Prostate gland (tissue), 2 donors: Measurements from ENCODE around the gene MAMLD1. TPM values are rescaled to one million over a fixed set of nuclear protein-coding genes. Genes with fewer than 3 reads are reported as not detected.

Source experiments
- DNase-seq: peaks from one replicate; pipeline ENCODE4 v3.0.0-alpha.2; 2019; ENCODE audit warnings: low spot score
- H3K27ac ChIP-seq, 2 donors: fragments of 200-600 bp; sonication (generic); 2 replicates each; pipeline ENCODE4 v1.5.1; 2017 to 2019
- H3K27me3 ChIP-seq: fragments of 200-600 bp; sonication (generic); replicated peaks from 2 replicates; pipeline ENCODE4 v1.5.1; 2019; ENCODE audit not compliant: insufficient read depth
- H3K36me3 ChIP-seq, 2 donors: fragments of 200-600 bp; sonication (generic); 1 replicate in 1 of 2; 2 replicates in 1 of 2; pipeline versions ENCODE4 v1.5.1 to v1.8.1; 2017 to 2019
- H3K4me1 ChIP-seq: fragments of 200-600 bp; sonication (generic); replicated peaks from 2 replicates; pipeline ENCODE4 v1.5.1; 2019
- H3K4me3 ChIP-seq, 2 donors: fragments of 200-600 bp; sonication (generic); 2 replicates each; pipeline ENCODE4 v1.5.1; 2017 to 2019
- H3K9me3 ChIP-seq: fragments of 200-600 bp; sonication (generic); 2 replicates; pipeline ENCODE4 v1.5.1; 2017
- POLR2A ChIP-seq: fragments of 450-650 bp; IDR thresholded peaks from one replicate; pipeline ENCODE4 v1.6.1; 2016; ENCODE audit warnings: antibody characterized with exemption, mild to moderate bottlenecking
- POLR2AphosphoS5 ChIP-seq: sonication (generic); formaldehyde crosslinking; IDR thresholded peaks from one replicate; pipeline ENCODE4 v1.6.1; 2017; ENCODE audit warnings: antibody characterized with exemption
- WGBS: methylation state at CpG from one replicate; pipeline ENCODE4 v1.1.5; 2018; 5-methylcytosine and 5-hydroxymethylcytosine counted together
- intact Hi-C: fragments of 100-400 bp; cut with DNase I; formaldehyde crosslinking; loops from one replicate; pipeline ENCODE4 v1.14.2; 2022
- total RNA-seq, 2 donors: library from RNA; depleted of rRNA; stranded (reverse); fragments of >200 nt; gene quantifications; one replicate each; pipeline ENCODE4 v1.1.0, GENCODE V29; 2016
- TF ChIP-seq, protein P1 (sequence below), 4 experiments: fragments of 200-600 bp in 2 of 4; fragments of 450-650 bp in 2 of 4; sonication (generic) in 2 of 4; IDR thresholded peaks; 1 replicate in 3 of 4; 2 replicates in 1 of 4; pipeline ENCODE4 v1.5.1; 2016 to 2019; ENCODE audit warnings: antibody characterized with exemption in 4 of 4, mild to moderate bottlenecking in 2 of 4, moderate library complexity in 2 of 4

Gene MAMLD1
- total RNA-seq, 2 donors from 2014 or later: 2.2 to 51.7 TPM

DNA sequence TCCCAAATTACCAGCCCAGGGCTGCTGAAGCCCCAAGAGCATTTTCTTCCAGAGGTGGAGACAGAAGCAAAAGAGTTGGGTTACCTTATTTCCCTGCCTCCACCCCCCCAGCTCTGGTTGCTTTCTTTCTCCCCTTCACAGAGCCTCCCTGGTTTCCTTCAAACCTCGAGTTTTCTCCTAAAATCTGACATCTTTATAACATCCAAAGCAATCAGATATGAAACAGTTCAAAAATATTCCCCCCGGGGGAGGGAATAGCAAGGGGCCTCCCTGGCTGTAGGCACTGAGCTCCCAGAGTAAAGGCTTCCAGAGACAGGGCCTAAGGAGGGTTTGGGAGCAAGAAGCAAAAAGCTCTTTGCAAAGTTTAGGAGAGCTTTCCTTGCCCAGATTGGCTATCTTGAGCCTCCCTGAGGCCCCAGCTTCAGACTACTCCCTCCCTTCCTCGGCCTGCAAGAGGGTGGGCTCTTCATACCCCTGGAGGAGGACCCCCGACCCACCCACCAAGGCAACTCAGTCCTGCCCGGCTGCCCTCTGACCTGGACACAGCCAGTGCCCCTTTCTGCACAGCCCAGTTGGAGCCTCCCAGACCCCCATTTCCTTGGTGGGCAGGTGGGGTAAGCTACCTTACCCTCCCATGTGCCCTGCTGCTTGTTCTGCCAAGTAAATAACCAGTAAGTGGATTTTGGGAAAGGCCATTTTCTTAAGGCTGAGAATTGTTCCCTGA lies 7.6 kb downstream of the MAMLD1 start:
- no peaks in the 10 kb centered on the region for H3K4me1 ChIP-seq
- no peaks in the 10 kb centered on the region for H3K9me3 ChIP-seq
- TF ChIP-seq, protein P1, sequence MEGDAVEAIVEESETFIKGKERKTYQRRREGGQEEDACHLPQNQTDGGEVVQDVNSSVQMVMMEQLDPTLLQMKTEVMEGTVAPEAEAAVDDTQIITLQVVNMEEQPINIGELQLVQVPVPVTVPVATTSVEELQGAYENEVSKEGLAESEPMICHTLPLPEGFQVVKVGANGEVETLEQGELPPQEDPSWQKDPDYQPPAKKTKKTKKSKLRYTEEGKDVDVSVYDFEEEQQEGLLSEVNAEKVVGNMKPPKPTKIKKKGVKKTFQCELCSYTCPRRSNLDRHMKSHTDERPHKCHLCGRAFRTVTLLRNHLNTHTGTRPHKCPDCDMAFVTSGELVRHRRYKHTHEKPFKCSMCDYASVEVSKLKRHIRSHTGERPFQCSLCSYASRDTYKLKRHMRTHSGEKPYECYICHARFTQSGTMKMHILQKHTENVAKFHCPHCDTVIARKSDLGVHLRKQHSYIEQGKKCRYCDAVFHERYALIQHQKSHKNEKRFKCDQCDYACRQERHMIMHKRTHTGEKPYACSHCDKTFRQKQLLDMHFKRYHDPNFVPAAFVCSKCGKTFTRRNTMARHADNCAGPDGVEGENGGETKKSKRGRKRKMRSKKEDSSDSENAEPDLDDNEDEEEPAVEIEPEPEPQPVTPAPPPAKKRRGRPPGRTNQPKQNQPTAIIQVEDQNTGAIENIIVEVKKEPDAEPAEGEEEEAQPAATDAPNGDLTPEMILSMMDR (IDR thresholded peaks at IDR 0.05): no peak
- TF ChIP-seq POLR2AphosphoS5 (no peak), POLR2A (no peak)
- 23% methylated on average over 2 of the region's 5 CpGs for WGBS
- DNase-seq: no peak
- H3K27me3 ChIP-seq: no peaks in the 10 kb centered on the region
- no peak overlapping the region for H3K4me3 ChIP-seq
- intact Hi-C loops: no loop called here
- no peaks in the 10 kb centered on the region for H3K36me3 ChIP-seq
- no peak overlapping the region for H3K27ac ChIP-seq

DNA sequence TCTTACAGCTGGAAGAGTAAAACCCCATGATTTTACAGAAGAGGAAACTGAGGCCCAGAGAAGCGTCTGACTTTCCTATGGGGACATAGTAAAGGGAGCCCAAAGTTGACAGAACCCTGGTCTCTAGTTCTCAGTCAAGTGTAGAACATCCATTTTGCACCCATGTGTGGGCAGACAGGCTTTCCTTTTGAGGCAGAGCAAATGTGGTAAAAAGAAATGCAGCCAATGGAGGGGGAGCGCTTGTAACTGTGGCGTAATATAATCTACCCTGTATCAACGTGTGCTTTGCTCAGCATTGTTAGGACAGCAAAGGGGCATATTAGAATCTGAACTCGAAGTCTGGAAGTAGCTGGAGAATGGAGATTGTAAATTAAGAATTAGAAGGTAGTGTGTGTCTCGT lies 8.8 kb downstream of the MAMLD1 start:
- no peak for DNase-seq
- H3K4me3 ChIP-seq: no peak overlapping the region
- no peaks in the 10 kb centered on the region for H3K9me3 ChIP-seq
- no peak overlapping the region for H3K27ac ChIP-seq
- no peaks in the 10 kb centered on the region for H3K4me1 ChIP-seq
- no peaks in the 10 kb centered on the region for H3K27me3 ChIP-seq
- TF ChIP-seq, protein P1 (IDR thresholded peaks at IDR 0.05): no peak
- no peak for TF ChIP-seq POLR2AphosphoS5
- TF ChIP-seq POLR2A: no peak
- intact Hi-C loops: no loop called here
- 51% methylated on average over 6 of the region's 6 CpGs for WGBS
- H3K36me3 ChIP-seq: no peaks in the 10 kb centered on the region

DNA sequence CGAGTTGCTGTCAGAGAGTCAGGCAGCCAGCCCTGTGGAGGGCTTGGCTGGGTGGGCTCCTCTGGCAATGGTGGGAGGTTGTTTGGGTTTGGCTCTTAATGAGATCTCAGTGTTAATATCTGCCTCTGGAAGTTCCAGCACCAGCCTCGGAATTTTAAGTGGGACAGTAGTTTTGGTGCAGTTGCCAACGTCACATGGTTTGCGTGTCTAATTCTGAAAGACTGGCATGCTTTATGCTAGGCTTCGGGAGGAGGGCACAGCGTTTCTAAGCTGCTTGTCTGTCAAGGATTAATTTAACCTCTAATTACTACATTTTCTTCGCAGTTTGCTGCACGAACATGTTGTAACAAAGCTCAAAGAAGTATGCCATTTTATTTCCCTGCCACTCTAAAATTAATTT lies 9.2 kb downstream of the MAMLD1 start:
- Histone ChIP-seq H3K4me1 (no peaks in the 10 kb centered on the region), H3K4me3 (no peak overlapping the region), H3K9me3 (no peaks in the 10 kb centered on the region), H3K36me3 (no peaks in the 10 kb centered on the region), H3K27ac (no peak overlapping the region), H3K27me3 (no peaks in the 10 kb centered on the region)
- WGBS: 31% methylated on average over 8 of the region's 8 CpGs
- DNase-seq: no peak
- TF ChIP-seq, protein P1 (IDR thresholded peaks at IDR 0.05): no peak
- no peak for TF ChIP-seq POLR2A
- no peak for TF ChIP-seq POLR2AphosphoS5
- intact Hi-C loops: no loop called here

DNA sequence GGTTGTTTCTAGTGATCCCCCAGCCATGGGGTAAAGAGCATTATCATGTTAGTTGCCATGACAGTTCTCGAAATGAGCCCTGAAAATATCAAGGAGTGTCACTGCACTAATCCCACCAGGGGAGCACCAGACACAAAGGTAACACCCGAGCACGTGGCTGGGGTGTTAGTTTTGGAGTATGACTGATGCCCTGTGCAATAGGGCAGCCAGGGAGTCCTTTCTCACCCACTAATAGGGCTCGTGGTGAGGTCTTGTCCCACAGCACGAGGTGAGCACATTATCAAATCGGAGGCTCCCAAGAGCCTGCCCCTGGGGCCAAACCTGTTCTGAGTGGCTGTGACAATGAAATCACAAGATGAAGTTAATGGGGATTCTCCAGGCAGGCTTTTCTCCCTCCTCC lies 9.6 kb downstream of the MAMLD1 start:
- H3K4me3 ChIP-seq: no peak overlapping the region
- WGBS: 55% methylated on average over 6 of the region's 6 CpGs
- no peaks in the 10 kb centered on the region for H3K36me3 ChIP-seq
- intact Hi-C loops: no loop called here
- no peak for DNase-seq
- no peaks in the 10 kb centered on the region for H3K4me1 ChIP-seq
- no peaks in the 10 kb centered on the region for H3K9me3 ChIP-seq
- no peak overlapping the region for H3K27ac ChIP-seq
- no peak for TF ChIP-seq POLR2A
- TF ChIP-seq, protein P1 (IDR thresholded peaks at IDR 0.05): no peak
- no peak for TF ChIP-seq POLR2AphosphoS5
- no peaks in the 10 kb centered on the region for H3K27me3 ChIP-seq

DNA sequence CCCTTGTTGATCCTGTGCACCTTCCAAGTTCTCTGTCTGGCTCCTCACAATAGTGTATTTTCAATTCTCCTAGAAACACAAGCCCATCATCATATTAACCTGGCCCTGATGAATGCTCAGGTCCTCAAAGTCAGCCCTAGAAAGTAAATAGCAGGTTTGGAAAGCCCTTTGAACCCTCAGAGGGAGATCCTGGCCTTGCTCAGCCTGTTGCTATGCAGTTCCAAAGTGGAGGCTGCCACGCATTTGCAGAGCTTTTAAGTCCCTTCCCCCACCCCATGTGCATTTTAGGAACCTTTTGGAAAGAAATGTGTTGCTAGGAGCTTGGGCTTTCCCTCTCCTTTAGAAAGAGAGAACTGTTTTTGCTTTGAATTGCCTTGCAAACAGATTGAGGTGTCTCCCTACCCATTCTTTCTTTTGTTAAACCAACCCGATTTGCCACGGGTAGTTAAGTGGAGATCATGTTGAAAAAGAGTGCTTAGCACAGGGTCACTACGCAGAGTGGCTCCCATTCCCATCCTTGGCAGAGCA lies 12.2 kb downstream of the MAMLD1 start:
- intact Hi-C loops: no loop called here
- Histone ChIP-seq H3K4me1 (no peaks in the 10 kb centered on the region), H3K4me3 (no peak overlapping the region), H3K27ac (no peak overlapping the region), H3K9me3 (no peaks in the 10 kb centered on the region), H3K27me3 (no peaks in the 10 kb centered on the region), H3K36me3 (no peaks in the 10 kb centered on the region)
- TF ChIP-seq POLR2AphosphoS5 (no peak), POLR2A (no peak)
- TF ChIP-seq, protein P1 (IDR thresholded peaks at IDR 0.05): no peak
- WGBS: 86% methylated on average over 4 of the region's 4 CpGs
- no peak for DNase-seq
